ENCODE data around the gene GALNT14. TPM values are rescaled to one million over a fixed set of nuclear protein-coding genes. Genes with fewer than 3 reads are reported as not detected.

The GALNT14 gene
- total RNA-seq, 3 donors from 2014 or later (not counting 1 experiment from before 2014, with no cell fraction given), result 0.68 TPM; not detected in 2

DNA sequence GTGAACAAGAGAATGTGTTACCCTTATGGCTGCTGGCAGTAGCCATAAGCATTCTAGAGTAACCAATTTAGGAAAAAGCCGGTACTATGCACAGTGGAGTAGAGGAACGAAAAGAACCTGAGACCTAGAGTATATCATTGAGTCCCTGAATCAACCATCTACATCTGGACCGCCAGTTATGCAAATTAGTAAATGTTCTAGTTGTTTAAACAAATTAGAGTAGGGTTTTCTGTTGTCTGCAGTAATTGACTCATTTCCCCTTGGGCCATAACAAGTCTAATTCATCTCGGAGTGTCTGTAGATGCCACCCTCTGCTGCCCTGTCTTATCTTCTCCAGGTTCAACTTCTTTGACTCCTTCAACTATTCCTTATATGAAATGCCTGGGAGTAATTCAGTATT, 270.9 kb downstream of the GALNT14 start:
- H3K4me3 Mint-ChIP-seq, result no peak overlapping the region
- ATAC-seq (no peak), DNase-seq (no peak)
- TF ChIP-seq, protein P1, sequence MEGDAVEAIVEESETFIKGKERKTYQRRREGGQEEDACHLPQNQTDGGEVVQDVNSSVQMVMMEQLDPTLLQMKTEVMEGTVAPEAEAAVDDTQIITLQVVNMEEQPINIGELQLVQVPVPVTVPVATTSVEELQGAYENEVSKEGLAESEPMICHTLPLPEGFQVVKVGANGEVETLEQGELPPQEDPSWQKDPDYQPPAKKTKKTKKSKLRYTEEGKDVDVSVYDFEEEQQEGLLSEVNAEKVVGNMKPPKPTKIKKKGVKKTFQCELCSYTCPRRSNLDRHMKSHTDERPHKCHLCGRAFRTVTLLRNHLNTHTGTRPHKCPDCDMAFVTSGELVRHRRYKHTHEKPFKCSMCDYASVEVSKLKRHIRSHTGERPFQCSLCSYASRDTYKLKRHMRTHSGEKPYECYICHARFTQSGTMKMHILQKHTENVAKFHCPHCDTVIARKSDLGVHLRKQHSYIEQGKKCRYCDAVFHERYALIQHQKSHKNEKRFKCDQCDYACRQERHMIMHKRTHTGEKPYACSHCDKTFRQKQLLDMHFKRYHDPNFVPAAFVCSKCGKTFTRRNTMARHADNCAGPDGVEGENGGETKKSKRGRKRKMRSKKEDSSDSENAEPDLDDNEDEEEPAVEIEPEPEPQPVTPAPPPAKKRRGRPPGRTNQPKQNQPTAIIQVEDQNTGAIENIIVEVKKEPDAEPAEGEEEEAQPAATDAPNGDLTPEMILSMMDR (IDR thresholded peaks at IDR 0.05), result no peak
- Histone ChIP-seq H3K9me3 (ENCODE audit: control insufficient read depth, insufficient read depth, low read length) (no peaks in the 10 kb centered on the region), H3K27ac (ENCODE audit: low read length) (no peak overlapping the region), H3K4me3 (ENCODE audit: low read length) (no peak overlapping the region), H3K27me3 (ENCODE audit: control insufficient read depth, insufficient read depth, low read length) (no peaks in the 10 kb centered on the region), H3K4me1 (ENCODE audit: control insufficient read depth, insufficient read depth, low read length) (no peaks in the 10 kb centered on the region), H3K36me3 (ENCODE audit: control insufficient read depth, insufficient read depth, low read length) (no peaks in the 10 kb centered on the region)
- no peaks in the 10 kb centered on the region for H3K36me3 Mint-ChIP-seq
- intact Hi-C loops (cut with micrococcal nuclease), result loop anchor here (10.0 kb wide), 1 partner anchor 467 kb away; no protein-coding TSS in a partner anchor
- 83% methylated on average over 3 of the region's 4 CpGs for WGBS (ENCODE audit: insufficient coverage)
- H3K4me1 Mint-ChIP-seq, result peaks cover 0 to 4% of the 10 kb centered on the region in 2 donors
- H3K27me3 Mint-ChIP-seq (ENCODE audit: low read depth in 2 of 2), result no peaks in the 10 kb centered on the region
- no peak overlapping the region for H3K27ac Mint-ChIP-seq
- H3K9me3 Mint-ChIP-seq, result no peaks in the 10 kb centered on the region

DNA sequence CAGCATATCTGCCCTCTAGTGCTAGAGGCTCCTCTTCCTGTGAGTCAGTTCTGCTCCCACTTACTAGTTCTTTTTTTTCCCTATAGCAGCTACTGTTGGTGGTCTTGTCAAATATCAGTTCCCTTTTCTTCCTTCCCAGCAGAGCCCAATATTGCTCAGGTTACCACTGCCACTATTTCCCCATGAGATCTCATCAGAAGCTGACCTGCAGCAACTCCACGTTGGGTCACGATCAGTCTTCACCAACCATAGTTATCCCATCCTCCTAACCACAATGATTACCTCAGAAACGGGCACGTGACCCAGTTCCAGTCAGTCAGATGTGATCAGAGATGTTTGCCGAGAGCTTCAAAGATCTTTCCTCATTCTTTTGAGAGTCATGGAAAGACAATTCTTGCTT, 271.3 kb downstream of the GALNT14 start:
- intact Hi-C loops (cut with micrococcal nuclease), result loop anchor here (10.0 kb wide), 1 partner anchor 468 kb away; no protein-coding TSS in a partner anchor
- no peak overlapping the region for H3K27ac ChIP-seq (ENCODE audit: low read length)
- peaks cover 0 to 4% of the 10 kb centered on the region in 2 donors for H3K4me1 Mint-ChIP-seq
- TF ChIP-seq, protein P1 (IDR thresholded peaks at IDR 0.05), result no peak
- no peaks in the 10 kb centered on the region for H3K9me3 ChIP-seq (ENCODE audit: control insufficient read depth, insufficient read depth, low read length)
- H3K27me3 ChIP-seq (ENCODE audit: control insufficient read depth, insufficient read depth, low read length), result no peaks in the 10 kb centered on the region
- H3K4me3 Mint-ChIP-seq, result no peak overlapping the region
- no peak overlapping the region for H3K27ac Mint-ChIP-seq
- H3K36me3 ChIP-seq (ENCODE audit: control insufficient read depth, insufficient read depth, low read length), result no peaks in the 10 kb centered on the region
- H3K36me3 Mint-ChIP-seq, result no peaks in the 10 kb centered on the region
- H3K4me3 ChIP-seq (ENCODE audit: low read length), result no peak overlapping the region
- ATAC-seq, result no peak
- no peaks in the 10 kb centered on the region for H3K4me1 ChIP-seq (ENCODE audit: control insufficient read depth, insufficient read depth, low read length)
- DNase-seq, result no peak
- WGBS (ENCODE audit: insufficient coverage), result 24% methylated on average over 5 of the region's 5 CpGs
- no peaks in the 10 kb centered on the region for H3K9me3 Mint-ChIP-seq
- H3K27me3 Mint-ChIP-seq (ENCODE audit: low read depth in 2 of 2), result no peaks in the 10 kb centered on the region

DNA sequence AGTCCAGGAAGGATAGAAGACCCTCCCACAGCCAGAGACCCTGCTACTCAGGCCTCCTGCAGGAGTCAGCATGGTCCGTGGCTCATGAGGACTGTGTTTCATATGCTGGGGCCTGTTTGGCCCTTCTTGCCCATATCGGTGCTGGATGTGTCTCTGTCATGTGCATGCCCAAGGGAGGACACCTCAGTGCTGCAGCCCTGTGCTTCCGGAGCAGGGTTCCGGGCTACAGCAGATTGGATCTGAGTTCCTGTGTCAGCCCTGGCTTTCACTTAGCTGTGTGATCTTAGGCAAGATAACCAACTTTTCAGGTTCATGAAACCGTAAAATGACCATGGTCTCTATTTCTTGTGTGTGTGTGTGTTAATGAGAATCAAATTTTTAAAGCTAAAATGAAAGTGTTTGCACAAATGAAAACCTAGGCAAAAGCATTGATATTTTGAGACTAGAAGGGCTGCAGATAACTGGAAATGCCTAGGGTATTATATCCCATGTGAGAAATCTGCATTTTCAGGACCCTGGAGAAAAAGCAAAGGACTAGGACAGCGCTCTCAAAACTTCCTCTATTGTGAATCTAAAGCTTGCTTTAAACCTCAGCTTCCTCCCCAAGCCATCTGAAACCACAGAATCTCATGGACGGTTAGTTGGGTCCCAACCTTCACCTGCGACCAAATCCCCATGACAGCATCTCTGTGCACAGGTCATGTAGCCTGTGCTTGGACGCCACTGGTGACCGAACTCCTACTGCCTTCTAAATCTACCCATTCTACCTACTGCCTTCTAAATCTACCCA, 272.2 kb downstream of the GALNT14 start:
- DNase-seq (no peak), ATAC-seq (no peak)
- TF ChIP-seq, protein P1 (IDR thresholded peaks at IDR 0.05), result no peak
- Histone ChIP-seq H3K36me3 (ENCODE audit: control insufficient read depth, insufficient read depth, low read length) (no peaks in the 10 kb centered on the region), H3K9me3 (ENCODE audit: control insufficient read depth, insufficient read depth, low read length) (no peaks in the 10 kb centered on the region), H3K4me3 (ENCODE audit: low read length) (no peak overlapping the region), H3K27ac (ENCODE audit: low read length) (no peak overlapping the region), H3K27me3 (ENCODE audit: control insufficient read depth, insufficient read depth, low read length) (no peaks in the 10 kb centered on the region), H3K4me1 (ENCODE audit: control insufficient read depth, insufficient read depth, low read length) (no peaks in the 10 kb centered on the region)
- no peak overlapping the region for H3K4me3 Mint-ChIP-seq
- H3K27ac Mint-ChIP-seq, result no peak overlapping the region
- H3K9me3 Mint-ChIP-seq, result no peaks in the 10 kb centered on the region
- no peaks in the 10 kb centered on the region for H3K36me3 Mint-ChIP-seq
- WGBS (ENCODE audit: insufficient coverage), result 33% methylated on average over 10 of the region's 10 CpGs
- H3K4me1 Mint-ChIP-seq, result peaks cover 0 to 4% of the 10 kb centered on the region in 2 donors
- H3K27me3 Mint-ChIP-seq (ENCODE audit: low read depth in 2 of 2), result no peaks in the 10 kb centered on the region
- intact Hi-C loops (cut with micrococcal nuclease), result loop anchor here (10.0 kb wide), 1 partner anchor 469 kb away; no protein-coding TSS in a partner anchor
